ENCODE measurements around the gene PTPRM.

PTPRM gene

GRCh38 chr18:7597500-7597899, 30.4 kb downstream of the PTPRM start:
- DNase-seq (ENCODE audit: low read depth) = no peak
- no peak overlapping the region for H3K4me3 ChIP-seq (ENCODE audit: low read depth, low read length)
- TF ChIP-seq CTCF (conservative IDR thresholded peaks at IDR 0.05; ENCODE audit: low read depth, low read length) = no peak

- peak; percentile 74 for DNase-seq (ENCODE audit: low read depth)
- no peak overlapping the region for H3K4me3 ChIP-seq (ENCODE audit: low read depth, low read length)
- no peak for TF ChIP-seq CTCF (conservative IDR thresholded peaks at IDR 0.05; ENCODE audit: low read depth, low read length)
These were observed 31.3 kb downstream of the PTPRM start for GRCh38 chr18:7598167-7599047.

- TF ChIP-seq CTCF (conservative IDR thresholded peaks at IDR 0.05; ENCODE audit: low read depth, low read length) = no peak
- no peak for DNase-seq (ENCODE audit: low read depth)
- no peak overlapping the region for H3K4me3 ChIP-seq (ENCODE audit: low read depth, low read length)
These were observed 32.9 kb downstream of the PTPRM start for GRCh38 chr18:7600036-7600435.

GRCh38 chr18:7600528-7601245, 33.6 kb downstream of the PTPRM start:
- no peak overlapping the region for H3K4me3 ChIP-seq (ENCODE audit: low read depth, low read length)
- no peak for TF ChIP-seq CTCF (conservative IDR thresholded peaks at IDR 0.05; ENCODE audit: low read depth, low read length)
- no peak for DNase-seq (ENCODE audit: low read depth)

- H3K4me3 ChIP-seq (ENCODE audit: low read depth, low read length) = no peak overlapping the region
- peak; percentile 84 for DNase-seq (ENCODE audit: low read depth)
- TF ChIP-seq CTCF (conservative IDR thresholded peaks at IDR 0.05; ENCODE audit: low read depth, low read length) = peak; percentile 67
These were observed 34.1 kb downstream of the PTPRM start for GRCh38 chr18:7601246-7601615.

GRCh38 chr18:7601936-7602335, 34.8 kb downstream of the PTPRM start:
- no peak for TF ChIP-seq CTCF (conservative IDR thresholded peaks at IDR 0.05; ENCODE audit: low read depth, low read length)
- DNase-seq (ENCODE audit: low read depth) = no peak
- H3K4me3 ChIP-seq (ENCODE audit: low read depth, low read length) = no peak overlapping the region

Data from choroid plexus epithelial cell (primary cell).